K562 (cell line): ENCODE data around the gene SLC25A21. TPM values are rescaled to one million over a fixed set of nuclear protein-coding genes. Genes with fewer than 3 reads are reported as not detected.
A peak's percentile ranks its signal among the peaks of the same experiment; 100 is the strongest.

ENCODE experiments used
- ARID1B ChIP-seq: fragments of 450-650 bp; IDR thresholded peaks from 2 replicates; pipeline ENCODE4 v1.6.1; 2016; ENCODE audit warnings: antibody characterized with exemption, mild to moderate bottlenecking, inconsistent platforms
- KHSRP ChIP-seq: fragments of 450-650 bp; IDR thresholded peaks from 2 replicates; pipeline ENCODE4 v1.6.1; 2017
- NCOR1 ChIP-seq: fragments of 450-650 bp; IDR thresholded peaks from 2 replicates; pipeline ENCODE4 v1.6.1; 2016; ENCODE audit warnings: mild to moderate bottlenecking, moderate library complexity
- POLR2AphosphoS5 ChIP-seq: IDR thresholded peaks from 2 replicates; pipeline ENCODE4 v1.6.1; 2011; ENCODE audit warnings: mild to moderate bottlenecking, low read depth, low read length, moderate library complexity; ENCODE audit not compliant: control insufficient read depth, insufficient read depth
- RCOR1 ChIP-seq, 2 experiments: IDR thresholded peaks; 2 replicates each; pipeline ENCODE4 v1.6.1; 2012; ENCODE audit warnings: low read depth in 2 of 2, low read length in 2 of 2, borderline replicate concordance in 1 of 2, improper control_type of control experiment in 1 of 2
- SIN3B ChIP-seq: fragments of 450-650 bp; IDR thresholded peaks from 2 replicates; pipeline ENCODE4 v1.6.1; 2017; ENCODE audit warnings: low read depth, mild to moderate bottlenecking, moderate library complexity
- TAF9B ChIP-seq: fragments of 450-650 bp; IDR thresholded peaks from 2 replicates; pipeline ENCODE4 v1.6.1; 2018; ENCODE audit warnings: mild to moderate bottlenecking; ENCODE audit not compliant: partially characterized antibody
- ZBTB7A ChIP-seq: IDR thresholded peaks from 2 replicates; pipeline ENCODE4 v1.6.1; 2011; ENCODE audit warnings: low read depth, mild to moderate bottlenecking, low read length, moderate library complexity, borderline replicate concordance; ENCODE audit not compliant: control insufficient read depth
- ZFP1 ChIP-seq: fragments of 450-650 bp; formaldehyde crosslinking; IDR thresholded peaks from 2 replicates; pipeline ENCODE4 v1.4.0; 2020; ENCODE audit warnings: mild to moderate bottlenecking, mixed read lengths
- ZFX ChIP-seq: sonication (generic); formaldehyde crosslinking; IDR thresholded peaks from 2 replicates; pipeline ENCODE4 v1.8.0; 2022; ENCODE audit warnings: mild to moderate bottlenecking, missing genetic modification reagents, moderate library complexity
- ZNF316 ChIP-seq: fragments of 450-650 bp; IDR thresholded peaks from 2 replicates; pipeline ENCODE4 v1.6.1; 2016
- ZNF699 ChIP-seq: fragments of 250-450 bp; sonication (Bioruptor Pico); IDR thresholded peaks from 2 replicates; pipeline ENCODE4 v1.8.0; 2021; ENCODE audit warnings: mild to moderate bottlenecking, moderate library complexity; ENCODE audit not compliant: insufficient replicate concordance
- polyA plus RNA-seq, 8 experiments: library from polyadenylated mRNA; depleted of rRNA in 4 of 8; stranded (reverse) in 5 of 8; unstranded in 3 of 8; fragments of >200 nt; fragmentation: Nextera tagmentation in 2 of 8; fragmentation: Illumina TruSeq in 1 of 8; extraction: Ambion mirVana in 2 of 8; extraction: Trizol in 1 of 8; gene quantifications; 2 replicates each; pipeline versions ENCODE4 v1.2.1 to v1.2.3, GENCODE V29; 2011 to 2014; ENCODE audit warnings: inconsistent platforms in 1 of 8, missing spikeins in 1 of 8
- total RNA-seq, 7 experiments: library from RNA; depleted of rRNA in 6 of 7; stranded (reverse); fragments of >200 nt in 6 of 7; fragmentation: Illumina TruSeq in 2 of 7; extraction: Trizol in 2 of 7; gene quantifications; 2 replicates each; pipeline versions ENCODE4 v1.2.1 to v1.2.3, GENCODE V29; 2011 to 2021; ENCODE audit warnings: low replicate concordance in 1 of 7
- TF ChIP-seq, protein P1 (sequence below): IDR thresholded peaks from 2 replicates; pipeline ENCODE4 v1.6.1; 2011; ENCODE audit warnings: borderline replicate concordance, low read depth, mild to moderate bottlenecking, moderate library complexity, low read length; ENCODE audit not compliant: insufficient read depth, poor library complexity, severe bottlenecking
- TF ChIP-seq, protein P2 (sequence below): sonication (generic); formaldehyde crosslinking; IDR thresholded peaks from 2 replicates; pipeline ENCODE4 v1.8.0; 2023; ENCODE audit warnings: mild to moderate bottlenecking, missing genetic modification reagents
- TF ChIP-seq, protein P3 (sequence below): sonication (generic); formaldehyde crosslinking; IDR thresholded peaks from 2 replicates; pipeline ENCODE4 v1.8.1; 2023; ENCODE audit warnings: mild to moderate bottlenecking, missing genetic modification reagents

Gene SLC25A21
- total and polyA plus RNA-seq, 9 of the 15 experiments (the other 6 are each of a cell fraction or from before 2014, with no cell fraction given), result 15.2 to 46.7 (median 28.7) TPM

DNA sequence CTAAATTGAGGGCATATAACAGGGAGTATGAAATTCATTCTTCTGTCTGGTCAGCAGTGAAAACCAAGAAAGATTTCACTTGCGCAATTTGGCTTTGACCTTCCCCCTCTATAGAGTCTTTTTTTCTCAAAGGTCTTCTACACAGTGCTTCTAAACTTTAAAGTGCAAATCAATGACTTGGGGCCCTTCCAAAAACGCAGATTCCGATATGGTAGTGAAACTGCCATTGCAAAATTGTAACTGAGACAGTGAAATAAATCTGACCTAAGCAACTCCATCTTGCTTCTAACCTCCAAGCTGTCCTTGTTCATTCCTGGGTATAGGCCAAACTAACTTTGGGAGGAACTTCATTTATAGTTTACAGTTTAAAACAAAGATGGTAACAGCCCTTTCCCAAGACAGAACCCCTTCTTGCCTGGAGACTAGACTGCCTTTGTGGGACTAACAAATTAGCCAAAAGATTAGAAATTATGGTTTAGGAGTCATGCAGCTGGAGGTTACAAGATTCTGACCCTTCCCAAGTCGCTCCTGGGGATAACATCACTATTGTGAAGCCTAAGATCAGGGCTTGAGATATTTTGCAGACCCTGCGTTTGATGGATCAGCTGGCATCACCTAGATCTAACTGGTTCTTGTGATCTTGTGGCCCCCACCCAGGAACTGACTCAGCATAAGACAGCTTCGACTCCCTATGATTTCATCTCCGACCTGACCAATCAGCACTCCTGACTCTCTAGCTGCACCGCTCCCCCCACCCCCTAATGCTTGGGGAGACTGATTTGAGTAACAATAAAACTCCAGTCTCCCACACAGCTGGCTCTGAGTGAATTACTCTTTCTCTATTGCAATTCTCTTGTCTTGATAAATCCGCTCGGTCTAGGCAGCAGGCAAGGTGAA is 5.0 kb downstream of the SLC25A21 start (continued):
- peak; percentile 86 for TF ChIP-seq ZFP1 (CRISPR knock-in tag)
- TF ChIP-seq TAF9B, result peak; percentile 17
- TF ChIP-seq ZNF316, result peak; percentile 99
- TF ChIP-seq SIN3B, result no peak
- TF ChIP-seq ZFX (CRISPR knock-in tag), result no peak
- peak in 1 of 2 experiments; percentile 60; a peak in 1 of 4 replicates for TF ChIP-seq RCOR1 (IDR thresholded peaks at IDR 0.05; ENCODE audit: borderline replicate concordance in 1 of 2, low read depth in 2 of 2, low read length in 2 of 2)
- TF ChIP-seq NCOR1, result no peak
- TF ChIP-seq KHSRP, result no peak
- no peak for TF ChIP-seq ZBTB7A
- TF ChIP-seq, protein P1, sequence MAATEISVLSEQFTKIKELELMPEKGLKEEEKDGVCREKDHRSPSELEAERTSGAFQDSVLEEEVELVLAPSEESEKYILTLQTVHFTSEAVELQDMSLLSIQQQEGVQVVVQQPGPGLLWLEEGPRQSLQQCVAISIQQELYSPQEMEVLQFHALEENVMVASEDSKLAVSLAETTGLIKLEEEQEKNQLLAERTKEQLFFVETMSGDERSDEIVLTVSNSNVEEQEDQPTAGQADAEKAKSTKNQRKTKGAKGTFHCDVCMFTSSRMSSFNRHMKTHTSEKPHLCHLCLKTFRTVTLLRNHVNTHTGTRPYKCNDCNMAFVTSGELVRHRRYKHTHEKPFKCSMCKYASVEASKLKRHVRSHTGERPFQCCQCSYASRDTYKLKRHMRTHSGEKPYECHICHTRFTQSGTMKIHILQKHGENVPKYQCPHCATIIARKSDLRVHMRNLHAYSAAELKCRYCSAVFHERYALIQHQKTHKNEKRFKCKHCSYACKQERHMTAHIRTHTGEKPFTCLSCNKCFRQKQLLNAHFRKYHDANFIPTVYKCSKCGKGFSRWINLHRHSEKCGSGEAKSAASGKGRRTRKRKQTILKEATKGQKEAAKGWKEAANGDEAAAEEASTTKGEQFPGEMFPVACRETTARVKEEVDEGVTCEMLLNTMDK, result no peak
- peak; percentile 62 for TF ChIP-seq ARID1B
- TF ChIP-seq, protein P2, sequence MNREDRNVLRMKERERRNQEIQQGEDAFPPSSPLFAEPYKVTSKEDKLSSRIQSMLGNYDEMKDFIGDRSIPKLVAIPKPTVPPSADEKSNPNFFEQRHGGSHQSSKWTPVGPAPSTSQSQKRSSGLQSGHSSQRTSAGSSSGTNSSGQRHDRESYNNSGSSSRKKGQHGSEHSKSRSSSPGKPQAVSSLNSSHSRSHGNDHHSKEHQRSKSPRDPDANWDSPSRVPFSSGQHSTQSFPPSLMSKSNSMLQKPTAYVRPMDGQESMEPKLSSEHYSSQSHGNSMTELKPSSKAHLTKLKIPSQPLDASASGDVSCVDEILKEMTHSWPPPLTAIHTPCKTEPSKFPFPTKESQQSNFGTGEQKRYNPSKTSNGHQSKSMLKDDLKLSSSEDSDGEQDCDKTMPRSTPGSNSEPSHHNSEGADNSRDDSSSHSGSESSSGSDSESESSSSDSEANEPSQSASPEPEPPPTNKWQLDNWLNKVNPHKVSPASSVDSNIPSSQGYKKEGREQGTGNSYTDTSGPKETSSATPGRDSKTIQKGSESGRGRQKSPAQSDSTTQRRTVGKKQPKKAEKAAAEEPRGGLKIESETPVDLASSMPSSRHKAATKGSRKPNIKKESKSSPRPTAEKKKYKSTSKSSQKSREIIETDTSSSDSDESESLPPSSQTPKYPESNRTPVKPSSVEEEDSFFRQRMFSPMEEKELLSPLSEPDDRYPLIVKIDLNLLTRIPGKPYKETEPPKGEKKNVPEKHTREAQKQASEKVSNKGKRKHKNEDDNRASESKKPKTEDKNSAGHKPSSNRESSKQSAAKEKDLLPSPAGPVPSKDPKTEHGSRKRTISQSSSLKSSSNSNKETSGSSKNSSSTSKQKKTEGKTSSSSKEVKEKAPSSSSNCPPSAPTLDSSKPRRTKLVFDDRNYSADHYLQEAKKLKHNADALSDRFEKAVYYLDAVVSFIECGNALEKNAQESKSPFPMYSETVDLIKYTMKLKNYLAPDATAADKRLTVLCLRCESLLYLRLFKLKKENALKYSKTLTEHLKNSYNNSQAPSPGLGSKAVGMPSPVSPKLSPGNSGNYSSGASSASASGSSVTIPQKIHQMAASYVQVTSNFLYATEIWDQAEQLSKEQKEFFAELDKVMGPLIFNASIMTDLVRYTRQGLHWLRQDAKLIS (CRISPR knock-in tag), result no peak
- TF ChIP-seq POLR2AphosphoS5, result no peak
- TF ChIP-seq, protein P3, sequence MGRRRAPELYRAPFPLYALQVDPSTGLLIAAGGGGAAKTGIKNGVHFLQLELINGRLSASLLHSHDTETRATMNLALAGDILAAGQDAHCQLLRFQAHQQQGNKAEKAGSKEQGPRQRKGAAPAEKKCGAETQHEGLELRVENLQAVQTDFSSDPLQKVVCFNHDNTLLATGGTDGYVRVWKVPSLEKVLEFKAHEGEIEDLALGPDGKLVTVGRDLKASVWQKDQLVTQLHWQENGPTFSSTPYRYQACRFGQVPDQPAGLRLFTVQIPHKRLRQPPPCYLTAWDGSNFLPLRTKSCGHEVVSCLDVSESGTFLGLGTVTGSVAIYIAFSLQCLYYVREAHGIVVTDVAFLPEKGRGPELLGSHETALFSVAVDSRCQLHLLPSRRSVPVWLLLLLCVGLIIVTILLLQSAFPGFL (CRISPR knock-in tag), result no peak
- peak; percentile 25 for TF ChIP-seq ZNF699 (CRISPR knock-in tag)
